GM21723 (cell line): ENCODE measurements around the gene E2F2.

Experiments
- ATAC-seq: cut with Tn5 transposase; IDR thresholded peaks from one replicate; pipeline ENCODE4 v1.9.1; 2021; ENCODE audit warnings: mild to moderate bottlenecking, moderate library complexity; ENCODE audit not compliant: unreplicated experiment

E2F2 gene

GRCh38 chr1:23466423-23466989 is 64.5 kb downstream of the E2F2 start:
- ATAC-seq = no peak

- no peak for ATAC-seq
These were observed 67.7 kb downstream of the E2F2 start for GRCh38 chr1:23463286-23463685.

- ATAC-seq = no peak
These were observed 68.3 kb downstream of the E2F2 start for GRCh38 chr1:23462766-23463165.

- no peak for ATAC-seq
These were observed 70.0 kb downstream of the E2F2 start for GRCh38 chr1:23461050-23461449.

- ATAC-seq = no peak
These were observed 70.5 kb downstream of the E2F2 start for GRCh38 chr1:23460519-23460918.

- no peak for ATAC-seq
These were observed 71.7 kb downstream of the E2F2 start for GRCh38 chr1:23459338-23459757.
